Nephron (organoid): Measurements from ENCODE around the gene SCAPER.
"Not testable (repeated sequence)": the region's sequence is repeated elsewhere in the genome, so short reads cannot be mapped to it uniquely, and the experiment has no call there.

Experiments
- H3K27ac Mint-ChIP-seq, 3 experiments: 2 replicates each; pipeline ENCODE4 v1.8.0; 2020; ENCODE audit warnings: mixed read lengths in 3 of 3, mild to moderate bottlenecking in 2 of 3, moderate library complexity in 1 of 3
- H3K27me3 Mint-ChIP-seq: 2 replicates; pipeline ENCODE4 v1.8.0; 2021; ENCODE audit warnings: low read depth, mild to moderate bottlenecking, moderate library complexity, mixed read lengths
- H3K36me3 Mint-ChIP-seq: 2 replicates; pipeline ENCODE4 v1.8.0; 2020; ENCODE audit warnings: low read depth, mixed read lengths
- H3K4me1 Mint-ChIP-seq: 2 replicates; pipeline ENCODE4 v1.8.0; 2020; ENCODE audit warnings: mixed read lengths
- H3K4me3 Mint-ChIP-seq, 3 experiments: 2 replicates each; pipeline ENCODE4 v1.8.0; 2020; ENCODE audit warnings: mild to moderate bottlenecking in 3 of 3, mixed read lengths in 3 of 3, moderate library complexity in 2 of 3
- H3K9me3 Mint-ChIP-seq: 2 replicates; pipeline ENCODE4 v1.8.0; 2020; ENCODE audit warnings: mixed read lengths
- CTCF ChIP-seq, 3 experiments: fragments of 200-600 bp; sonication (generic); IDR thresholded peaks; one replicate each; pipeline ENCODE4 v1.5.0; 2021; ENCODE audit warnings: antibody characterized with exemption in 3 of 3; ENCODE audit not compliant: unreplicated experiment in 3 of 3

The SCAPER gene

GRCh38 chr15:76903251-76903681, 1.9 kb downstream of the SCAPER start:
- H3K4me1 Mint-ChIP-seq: peaks cover 29% of the 10 kb centered on the region
- peaks cover 19% of the 10 kb centered on the region for H3K36me3 Mint-ChIP-seq
- H3K27ac Mint-ChIP-seq: peak overlapping the region; percentile 61 to 92 (median 61)
- peak in 1 of 3 experiments; percentile 21 for TF ChIP-seq CTCF (IDR thresholded peaks at IDR 0.05; ENCODE audit: unreplicated experiment in 3 of 3)
- H3K4me3 Mint-ChIP-seq: peak overlapping the region; percentile 94 to 98 (median 95)
- peaks cover 4% of the 10 kb centered on the region for H3K27me3 Mint-ChIP-seq
- peaks cover 12% of the 10 kb centered on the region for H3K9me3 Mint-ChIP-seq

- TF ChIP-seq CTCF (IDR thresholded peaks at IDR 0.05; ENCODE audit: unreplicated experiment in 3 of 3): no peak
- peaks cover 23% of the 10 kb centered on the region for H3K4me1 Mint-ChIP-seq
- H3K9me3 Mint-ChIP-seq: peaks cover 20% of the 10 kb centered on the region
- H3K27ac Mint-ChIP-seq: no peak overlapping the region
- peaks cover 4% of the 10 kb centered on the region for H3K27me3 Mint-ChIP-seq
- no peak overlapping the region for H3K4me3 Mint-ChIP-seq
- peaks cover 27% of the 10 kb centered on the region for H3K36me3 Mint-ChIP-seq
Observed at GRCh38 chr15:76901965-76902364, 3.2 kb downstream of the SCAPER start.

DNA sequence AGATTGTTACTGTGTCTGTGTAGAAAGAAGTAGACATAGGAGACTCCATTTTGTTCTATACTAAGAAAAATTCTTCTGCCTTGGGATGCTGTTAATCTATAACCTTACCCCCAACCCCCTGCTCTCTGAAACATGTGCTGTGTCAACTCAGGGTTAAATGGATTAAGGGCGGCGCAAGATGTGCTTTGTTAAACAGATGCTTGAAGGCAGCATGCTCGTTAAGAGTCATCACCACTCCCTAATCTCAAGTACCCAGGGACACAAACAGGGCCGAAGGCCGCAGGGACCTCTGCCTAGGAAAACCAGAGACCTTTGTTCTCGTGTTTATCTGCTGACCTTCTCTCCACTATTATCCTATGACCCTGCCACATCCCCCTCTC, 5.2 kb downstream of the SCAPER start:
- Mint-ChIP-seq H3K27ac (peak overlapping the region in 1 of 3 experiments; percentile 73), H3K4me1 (peaks cover 14% of the 10 kb centered on the region), H3K36me3 (peaks cover 38% of the 10 kb centered on the region), H3K9me3 (peaks cover 21% of the 10 kb centered on the region)
- H3K27me3 Mint-ChIP-seq, H3K4me3 Mint-ChIP-seq: not testable (repeated sequence)

- Mint-ChIP-seq H3K9me3 (peaks cover 25% of the 10 kb centered on the region), H3K4me1 (peaks cover 10% of the 10 kb centered on the region), H3K36me3 (peaks cover 44% of the 10 kb centered on the region), H3K27ac (peak overlapping the region in 1 of 3 experiments; percentile 73)
- not testable (repeated sequence) for H3K27me3 Mint-ChIP-seq, H3K4me3 Mint-ChIP-seq
Observed at GRCh38 chr15:76899176-76899930, 5.8 kb downstream of the SCAPER start.

DNA sequence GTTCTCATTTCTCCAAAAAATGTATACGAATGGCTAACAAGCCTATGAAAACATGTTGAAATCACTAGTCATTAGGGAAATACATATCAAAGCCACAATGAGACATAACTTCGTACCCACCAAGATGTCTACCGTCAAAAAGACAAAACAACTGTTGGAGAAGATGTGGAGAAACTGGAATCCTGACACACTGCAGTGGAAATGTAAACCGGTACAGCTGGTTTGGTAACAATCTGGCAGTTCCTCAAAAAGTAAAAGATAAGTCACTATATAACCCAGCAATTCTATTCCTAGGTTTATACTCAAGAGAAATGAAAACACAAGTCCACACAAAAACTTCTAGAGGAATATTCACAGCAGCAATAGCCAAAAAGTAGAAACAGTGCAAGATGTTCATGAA, 7.0 kb downstream of the SCAPER start:
- H3K4me1 Mint-ChIP-seq: no peaks in the 10 kb centered on the region
- no peak overlapping the region for H3K27ac Mint-ChIP-seq
- TF ChIP-seq CTCF (IDR thresholded peaks at IDR 0.05; ENCODE audit: unreplicated experiment in 3 of 3): no peak
- no peaks in the 10 kb centered on the region for H3K27me3 Mint-ChIP-seq
- peaks cover 54% of the 10 kb centered on the region for H3K36me3 Mint-ChIP-seq
- no peak overlapping the region for H3K4me3 Mint-ChIP-seq
- H3K9me3 Mint-ChIP-seq: peaks cover 33% of the 10 kb centered on the region

DNA sequence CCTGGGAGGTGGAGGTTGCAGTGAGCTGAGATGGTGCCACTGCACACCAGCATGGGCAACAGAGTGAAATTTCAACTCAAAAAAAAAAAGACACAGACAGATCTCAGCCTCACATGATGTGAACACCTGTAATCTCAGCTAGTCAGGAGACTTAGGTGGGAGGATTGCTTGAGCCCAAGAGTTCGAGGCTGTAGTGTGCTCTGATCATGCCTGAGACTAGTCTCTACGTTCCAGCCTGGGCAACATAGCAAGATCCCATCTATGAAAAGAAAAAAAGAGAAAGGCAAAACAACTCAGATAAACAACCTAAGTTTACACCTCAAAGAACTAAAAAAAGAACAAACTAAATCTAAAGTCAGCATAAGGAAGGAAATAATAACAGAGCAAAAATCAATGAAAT, 11.0 kb downstream of the SCAPER start:
- Mint-ChIP-seq H3K27ac (no peak overlapping the region), H3K4me1 (no peaks in the 10 kb centered on the region), H3K27me3 (no peaks in the 10 kb centered on the region), H3K9me3 (peaks cover 61% of the 10 kb centered on the region), H3K4me3 (no peak overlapping the region), H3K36me3 (peaks cover 80% of the 10 kb centered on the region)
- TF ChIP-seq CTCF (IDR thresholded peaks at IDR 0.05; ENCODE audit: unreplicated experiment in 3 of 3): no peak

DNA sequence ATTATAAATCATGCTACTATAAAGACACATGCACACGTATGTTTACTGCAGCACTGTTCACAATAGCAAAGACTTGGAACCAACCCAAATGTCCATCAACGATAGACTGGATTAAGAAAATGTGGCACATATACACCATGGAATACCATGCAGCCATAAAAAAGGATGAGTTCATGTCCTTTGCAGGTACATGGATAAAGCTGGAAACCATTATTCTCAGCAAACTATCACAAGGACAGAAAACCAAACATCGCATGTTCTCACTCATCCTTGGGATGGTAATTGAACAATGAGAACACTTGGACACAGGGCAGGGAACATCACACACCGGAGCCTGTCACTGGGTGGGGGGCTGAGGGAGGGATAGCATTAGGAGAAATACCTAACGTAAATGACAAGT, 12.3 kb downstream of the SCAPER start:
- peaks cover 79% of the 10 kb centered on the region for H3K36me3 Mint-ChIP-seq
- not testable (repeated sequence) for H3K27me3 Mint-ChIP-seq, H3K4me3 Mint-ChIP-seq, H3K4me1 Mint-ChIP-seq, H3K27ac Mint-ChIP-seq
- peaks cover 60% of the 10 kb centered on the region for H3K9me3 Mint-ChIP-seq

DNA sequence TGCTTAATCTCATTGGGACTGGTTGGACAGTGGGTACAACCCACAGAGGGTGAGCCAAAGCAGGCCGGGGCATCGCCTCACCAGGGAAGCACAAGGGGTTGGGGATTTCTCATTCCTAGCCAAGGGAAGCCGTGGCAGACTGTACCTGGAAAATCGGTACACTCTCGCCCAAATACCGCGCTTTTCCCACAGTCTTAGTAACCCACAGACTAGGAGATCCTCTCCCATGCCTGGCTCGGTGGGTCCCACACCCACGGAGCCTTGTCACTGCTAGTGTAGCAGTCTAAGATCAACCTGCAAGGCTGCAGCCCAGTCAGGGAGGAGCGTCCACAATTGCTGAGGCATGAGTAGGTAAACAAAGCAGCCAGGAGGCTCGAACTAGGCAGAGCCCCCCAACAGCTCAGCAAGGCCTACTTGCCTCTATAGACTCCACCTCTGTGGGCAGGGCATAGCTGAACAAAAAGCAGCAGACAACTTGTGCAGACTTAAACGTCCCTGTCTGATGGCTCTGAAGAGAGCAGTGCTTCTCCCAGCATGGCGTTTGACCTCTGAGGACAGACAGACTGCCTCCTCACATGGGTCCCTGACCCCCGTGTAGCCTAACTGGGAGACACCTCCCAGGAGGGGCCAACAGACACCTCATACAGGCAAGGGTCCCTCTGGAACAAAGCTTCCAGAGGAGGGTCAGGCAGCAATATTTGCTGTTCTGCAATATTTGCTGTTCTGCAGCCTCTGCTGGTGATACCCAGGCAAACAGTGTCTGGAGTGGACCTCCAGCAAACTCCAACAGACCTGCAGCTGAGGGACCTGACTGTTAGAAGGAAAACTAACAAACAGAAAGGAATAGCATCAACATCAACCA, 17.6 kb downstream of the SCAPER start:
- peaks cover 68% of the 10 kb centered on the region for H3K36me3 Mint-ChIP-seq
- H3K9me3 Mint-ChIP-seq: peaks cover 44% of the 10 kb centered on the region
- not testable (repeated sequence) for H3K27me3 Mint-ChIP-seq, H3K4me3 Mint-ChIP-seq, H3K4me1 Mint-ChIP-seq, H3K27ac Mint-ChIP-seq
